HG03558 (cell line): ENCODE measurements around the gene CCSER1.
"Not testable (repeated sequence)": the region's sequence is repeated elsewhere in the genome, so short reads cannot be mapped to it uniquely, and the experiment has no call there.

Experiments
- ATAC-seq: cut with Tn5 transposase; IDR thresholded peaks from one replicate; pipeline ENCODE4 v1.9.1; 2021; ENCODE audit warnings: moderate number of reproducible peaks; ENCODE audit not compliant: unreplicated experiment; ENCODE audit errors: extremely low read depth

CCSER1 gene

GRCh38 chr4:91527056-91527455 is 1399.9 kb downstream of the CCSER1 start:
- no peak for ATAC-seq

- ATAC-seq: no peak
Observed at GRCh38 chr4:91567594-91567993, 1440.4 kb downstream of the CCSER1 start.

GRCh38 chr4:91577864-91578263 is 1450.7 kb downstream of the CCSER1 start:
- ATAC-seq: no peak

GRCh38 chr4:91590260-91590659 is 1463.1 kb downstream of the CCSER1 start:
- ATAC-seq: no peak

GRCh38 chr4:91592125-91592524 is 1464.9 kb downstream of the CCSER1 start:
- ATAC-seq: no peak

GRCh38 chr4:91596718-91597117 is 1469.5 kb downstream of the CCSER1 start:
- ATAC-seq: no peak

- no peak for ATAC-seq
Observed at GRCh38 chr4:91598696-91599095, 1471.5 kb downstream of the CCSER1 start.

GRCh38 chr4:91600301-91600700 is 1473.1 kb downstream of the CCSER1 start:
- no peak for ATAC-seq

GRCh38 chr4:91601401-91601800 is 1474.2 kb downstream of the CCSER1 start:
- no peak for ATAC-seq

GRCh38 chr4:91611782-91612181 is 1484.6 kb downstream of the CCSER1 start:
- no peak for ATAC-seq

- ATAC-seq: no peak
Observed at GRCh38 chr4:91620952-91621351, 1493.8 kb downstream of the CCSER1 start.

GRCh38 chr4:91621446-91621845 is 1494.3 kb downstream of the CCSER1 start:
- ATAC-seq: no peak

- no peak for ATAC-seq
Observed at GRCh38 chr4:91622925-91623602, 1495.9 kb downstream of the CCSER1 start.

- not testable (repeated sequence) for ATAC-seq
Observed at GRCh38 chr4:91623603-91623967, 1496.4 kb downstream of the CCSER1 start.

GRCh38 chr4:91630054-91630453 is 1502.9 kb downstream of the CCSER1 start:
- ATAC-seq: no peak

GRCh38 chr4:91630764-91631163 is 1503.6 kb downstream of the CCSER1 start:
- ATAC-seq: no peak

GRCh38 chr4:91631335-91631734 is 1504.1 kb downstream of the CCSER1 start:
- no peak for ATAC-seq

GRCh38 chr4:91636083-91636482 is 1508.9 kb downstream of the CCSER1 start:
- no peak for ATAC-seq
